Suppressor macrophage (primary cell): ENCODE results near the gene TAPT1.
"Not testable (repeated sequence)": the region's sequence is repeated elsewhere in the genome, so short reads cannot be mapped to it uniquely, and the experiment has no call there.

ENCODE experiments used
- DNase-seq, 4 experiments: peaks; one replicate each; pipeline ENCODE4 v3.0.0-alpha.2; 2020 to 2022

TAPT1 gene

GRCh38 chr4:16212138-16212782 lies 14.0 kb downstream of the TAPT1 start:
- DNase-seq, result peak in 3 of 4 experiments; percentile 21 to 63 (median 37)

GRCh38 chr4:16207409-16207808 lies 18.9 kb downstream of the TAPT1 start:
- DNase-seq, result no peak

GRCh38 chr4:16206848-16207247 lies 19.4 kb downstream of the TAPT1 start:
- peak in 3 of 4 experiments; percentile 12 to 28 (median 26) for DNase-seq

- no peak for DNase-seq
Measured at GRCh38 chr4:16206301-16206700, 20.0 kb downstream of the TAPT1 start.

- peak in 2 of 4 experiments; percentile 33 to 44 for DNase-seq
Measured at GRCh38 chr4:16205298-16206164, 20.7 kb downstream of the TAPT1 start.

- DNase-seq, result no peak
Measured at GRCh38 chr4:16204505-16204904, 21.8 kb downstream of the TAPT1 start.

GRCh38 chr4:16203083-16203482 lies 23.2 kb downstream of the TAPT1 start:
- DNase-seq, result no peak

- peak in 3 of 4 experiments; percentile 13 to 49 (median 40) for DNase-seq
Measured at GRCh38 chr4:16202598-16202997, 23.7 kb downstream of the TAPT1 start.

- DNase-seq, result peak in 2 of 4 experiments; percentile 44 to 63
Measured at GRCh38 chr4:16199093-16199492, 27.2 kb downstream of the TAPT1 start.

- no peak for DNase-seq
Measured at GRCh38 chr4:16197876-16198665, 28.2 kb downstream of the TAPT1 start.

GRCh38 chr4:16196482-16197393 lies 29.5 kb downstream of the TAPT1 start:
- peak; percentile 49 to 78 (median 68) for DNase-seq

- DNase-seq, result no peak
Measured at GRCh38 chr4:16195209-16195608, 31.1 kb downstream of the TAPT1 start.

- not testable (repeated sequence) for DNase-seq
Measured at GRCh38 chr4:16194798-16195197, 31.5 kb downstream of the TAPT1 start.

- DNase-seq, result no peak
Measured at GRCh38 chr4:16194214-16194613, 32.1 kb downstream of the TAPT1 start.

GRCh38 chr4:16192631-16193518 lies 33.4 kb downstream of the TAPT1 start:
- peak in 3 of 4 experiments; percentile 3 to 34 (median 27) for DNase-seq

GRCh38 chr4:16192057-16192456 lies 34.2 kb downstream of the TAPT1 start:
- DNase-seq, result no peak

- no peak for DNase-seq
Measured at GRCh38 chr4:16187455-16187854, 38.8 kb downstream of the TAPT1 start.

GRCh38 chr4:16186986-16187385 lies 39.3 kb downstream of the TAPT1 start:
- DNase-seq, result no peak

- DNase-seq, result no peak
Measured at GRCh38 chr4:16183604-16184003, 42.7 kb downstream of the TAPT1 start.

- DNase-seq, result no peak
Measured at GRCh38 chr4:16176621-16177020, 49.6 kb downstream of the TAPT1 start.

GRCh38 chr4:16171831-16172230 lies 54.4 kb downstream of the TAPT1 start:
- no peak for DNase-seq
